Loucy (cell line): ENCODE data around the gene MOG.

ENCODE experiments used
- EZH2phosphoT487 ChIP-seq: fragments of 200-600 bp; IDR thresholded peaks from 2 replicates; pipeline ENCODE4 v1.6.1; 2018; ENCODE audit warnings: antibody characterized with exemption, mild to moderate bottlenecking, moderate library complexity, borderline replicate concordance
- TF ChIP-seq, protein P1 (sequence below): fragments of 200-600 bp; sonication (generic); conservative IDR thresholded peaks from 2 replicates; pipeline ENCODE4 v1.5.1; 2014; ENCODE audit warnings: mild to moderate bottlenecking, antibody characterized with exemption, low read length

DNA sequence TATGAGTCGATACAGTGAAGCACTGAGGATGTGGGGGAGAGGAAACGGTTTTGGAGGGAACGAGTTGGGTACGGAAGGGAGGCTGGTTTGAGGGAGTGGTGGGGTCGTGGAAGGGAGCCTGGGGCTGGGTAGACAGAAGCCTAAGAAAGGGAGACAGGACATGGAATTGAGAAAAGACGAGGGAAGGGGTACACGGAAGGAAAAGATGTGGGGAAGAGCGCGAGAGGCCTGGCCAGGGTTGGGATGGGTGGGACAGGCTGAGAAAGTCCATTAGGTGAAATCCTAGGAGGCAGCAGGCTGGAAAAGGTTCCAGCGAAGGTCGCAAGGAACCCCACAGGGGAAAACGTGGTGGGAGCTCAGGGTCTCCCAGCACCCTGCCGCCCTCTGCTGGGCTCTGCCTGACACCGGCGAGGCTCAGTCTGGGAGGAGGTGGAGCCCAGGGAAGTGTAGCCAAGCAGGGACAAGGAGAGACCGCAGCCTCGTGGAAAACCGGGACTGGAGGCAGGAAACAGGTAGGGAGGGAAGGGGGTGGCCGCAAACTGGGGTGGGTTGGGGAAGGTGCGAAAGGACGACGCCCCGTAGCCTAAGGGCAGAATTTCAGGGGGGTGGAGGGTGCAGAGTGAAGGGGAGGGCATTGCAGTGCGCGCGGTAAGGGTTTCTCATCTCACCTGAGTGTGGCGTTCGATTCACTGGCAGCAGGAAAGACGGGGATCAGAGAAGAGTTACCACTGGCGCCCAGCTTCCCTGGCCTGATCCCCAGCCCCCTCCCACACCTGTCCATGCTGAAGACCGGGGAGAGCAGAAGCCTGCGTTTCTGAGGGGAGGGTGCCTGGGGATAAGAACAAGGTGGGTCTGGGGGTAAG, 28.2 kb upstream of the MOG start:
- TF ChIP-seq, protein P1, sequence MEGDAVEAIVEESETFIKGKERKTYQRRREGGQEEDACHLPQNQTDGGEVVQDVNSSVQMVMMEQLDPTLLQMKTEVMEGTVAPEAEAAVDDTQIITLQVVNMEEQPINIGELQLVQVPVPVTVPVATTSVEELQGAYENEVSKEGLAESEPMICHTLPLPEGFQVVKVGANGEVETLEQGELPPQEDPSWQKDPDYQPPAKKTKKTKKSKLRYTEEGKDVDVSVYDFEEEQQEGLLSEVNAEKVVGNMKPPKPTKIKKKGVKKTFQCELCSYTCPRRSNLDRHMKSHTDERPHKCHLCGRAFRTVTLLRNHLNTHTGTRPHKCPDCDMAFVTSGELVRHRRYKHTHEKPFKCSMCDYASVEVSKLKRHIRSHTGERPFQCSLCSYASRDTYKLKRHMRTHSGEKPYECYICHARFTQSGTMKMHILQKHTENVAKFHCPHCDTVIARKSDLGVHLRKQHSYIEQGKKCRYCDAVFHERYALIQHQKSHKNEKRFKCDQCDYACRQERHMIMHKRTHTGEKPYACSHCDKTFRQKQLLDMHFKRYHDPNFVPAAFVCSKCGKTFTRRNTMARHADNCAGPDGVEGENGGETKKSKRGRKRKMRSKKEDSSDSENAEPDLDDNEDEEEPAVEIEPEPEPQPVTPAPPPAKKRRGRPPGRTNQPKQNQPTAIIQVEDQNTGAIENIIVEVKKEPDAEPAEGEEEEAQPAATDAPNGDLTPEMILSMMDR = peak; percentile 65
- TF ChIP-seq EZH2phosphoT487 = no peak
